ENCODE results near the gene PRTN3. TPM values are rescaled to one million over a fixed set of nuclear protein-coding genes. Genes with fewer than 3 reads are reported as not detected.

The PRTN3 gene
- total RNA-seq, 1 donor from 2014 or later: not detected

- H3K27me3 Mint-ChIP-seq (ENCODE audit: unreplicated experiment): peaks cover 46% of the 10 kb centered on the region
- DNase-seq (ENCODE audit: low spot score): no peak
- peaks cover 41% of the 10 kb centered on the region for H3K36me3 Mint-ChIP-seq (ENCODE audit: low read depth, unreplicated experiment)
- peaks cover 39% of the 10 kb centered on the region for H3K4me1 Mint-ChIP-seq (ENCODE audit: unreplicated experiment)
- H3K9me3 Mint-ChIP-seq (ENCODE audit: unreplicated experiment): no peaks in the 10 kb centered on the region
- H3K4me3 Mint-ChIP-seq (ENCODE audit: unreplicated experiment): peak overlapping the region; percentile 51
- TF ChIP-seq CTCF (IDR thresholded peaks at IDR 0.05; ENCODE audit: unreplicated experiment): no peak
- H3K27ac Mint-ChIP-seq (ENCODE audit: unreplicated experiment): no peak overlapping the region
These were observed 36.9 kb upstream of the PRTN3 start for GRCh38 chr19:803686-804418.

- Mint-ChIP-seq H3K4me3 (ENCODE audit: unreplicated experiment) (no peak overlapping the region), H3K9me3 (ENCODE audit: unreplicated experiment) (no peaks in the 10 kb centered on the region), H3K4me1 (ENCODE audit: unreplicated experiment) (peaks cover 33% of the 10 kb centered on the region), H3K27me3 (ENCODE audit: unreplicated experiment) (peaks cover 41% of the 10 kb centered on the region), H3K27ac (ENCODE audit: unreplicated experiment) (no peak overlapping the region), H3K36me3 (ENCODE audit: low read depth, unreplicated experiment) (peaks cover 34% of the 10 kb centered on the region)
- TF ChIP-seq CTCF (IDR thresholded peaks at IDR 0.05; ENCODE audit: unreplicated experiment): no peak
- no peak for DNase-seq (ENCODE audit: low spot score)
These were observed 36.2 kb upstream of the PRTN3 start for GRCh38 chr19:804419-805165.

GRCh38 chr19:805166-805551 lies 35.6 kb upstream of the PRTN3 start:
- no peak for TF ChIP-seq CTCF (IDR thresholded peaks at IDR 0.05; ENCODE audit: unreplicated experiment)
- Mint-ChIP-seq H3K4me3 (ENCODE audit: unreplicated experiment) (no peak overlapping the region), H3K36me3 (ENCODE audit: low read depth, unreplicated experiment) (peaks cover 36% of the 10 kb centered on the region), H3K27ac (ENCODE audit: unreplicated experiment) (no peak overlapping the region), H3K9me3 (ENCODE audit: unreplicated experiment) (no peaks in the 10 kb centered on the region), H3K4me1 (ENCODE audit: unreplicated experiment) (peaks cover 28% of the 10 kb centered on the region), H3K27me3 (ENCODE audit: unreplicated experiment) (peaks cover 41% of the 10 kb centered on the region)
- DNase-seq (ENCODE audit: low spot score): no peak

GRCh38 chr19:805600-806550 lies 34.9 kb upstream of the PRTN3 start:
- no peak for DNase-seq (ENCODE audit: low spot score)
- no peak overlapping the region for H3K4me3 Mint-ChIP-seq (ENCODE audit: unreplicated experiment)
- H3K9me3 Mint-ChIP-seq (ENCODE audit: unreplicated experiment): no peaks in the 10 kb centered on the region
- H3K27ac Mint-ChIP-seq (ENCODE audit: unreplicated experiment): no peak overlapping the region
- peaks cover 23% of the 10 kb centered on the region for H3K4me1 Mint-ChIP-seq (ENCODE audit: unreplicated experiment)
- peaks cover 39% of the 10 kb centered on the region for H3K27me3 Mint-ChIP-seq (ENCODE audit: unreplicated experiment)
- TF ChIP-seq CTCF (IDR thresholded peaks at IDR 0.05; ENCODE audit: unreplicated experiment): no peak
- H3K36me3 Mint-ChIP-seq (ENCODE audit: low read depth, unreplicated experiment): peaks cover 33% of the 10 kb centered on the region

Measured in endothelial cell (in vitro differentiated cells).